Upper lobe of left lung (tissue), 4 donors: ENCODE measurements around the gene TBX6.

Experiments used
- CTCF ChIP-seq, 6 experiments: fragments of 450-650 bp in 4 of 6; fragments of 200-600 bp in 2 of 6; sonication (generic) in 2 of 6; IDR thresholded peaks; one replicate each; pipeline ENCODE4 v1.5.1; 2016 to 2019; ENCODE audit warnings: antibody characterized with exemption in 6 of 6
- EP300 ChIP-seq, 4 donors: sonication (generic); formaldehyde crosslinking; IDR thresholded peaks; one replicate each; pipeline ENCODE4 v1.5.1; 2017; ENCODE audit warnings: antibody characterized with exemption in 4 of 4, control low read depth in 2 of 4
- POLR2A ChIP-seq, 4 donors: fragments of 450-650 bp; IDR thresholded peaks; one replicate each; pipeline ENCODE4 v1.5.1; 2016 to 2017; ENCODE audit warnings: antibody characterized with exemption in 4 of 4, mild to moderate bottlenecking in 2 of 4
- POLR2AphosphoS5 ChIP-seq, 2 donors: sonication (generic); formaldehyde crosslinking; IDR thresholded peaks; one replicate each; pipeline ENCODE4 v1.5.1; 2017; ENCODE audit warnings: antibody characterized with exemption in 2 of 2

- TF ChIP-seq CTCF (IDR thresholded peaks at IDR 0.05): no peak
- TF ChIP-seq POLR2AphosphoS5 (IDR thresholded peaks at IDR 0.05): no peak
- no peak for TF ChIP-seq POLR2A (IDR thresholded peaks at IDR 0.05)
- no peak for TF ChIP-seq EP300 (IDR thresholded peaks at IDR 0.05)
These were observed 6.9 kb downstream of the TBX6 start for GRCh38 chr16:30084816-30085159.
